Thyroid gland (tissue), 4 donors: ENCODE measurements around the gene PPP2R1A.

ENCODE experiments used
- CTCF ChIP-seq, 6 experiments: fragments of 200-600 bp in 3 of 6; fragments of 450-650 bp in 3 of 6; sonication (generic) in 3 of 6; IDR thresholded peaks; one replicate each; pipeline ENCODE4 v1.5.1; 2016 to 2019; ENCODE audit warnings: antibody characterized with exemption in 6 of 6, mild to moderate bottlenecking in 2 of 6, inconsistent platforms in 1 of 6, moderate library complexity in 1 of 6
- POLR2A ChIP-seq, 2 donors: fragments of 450-650 bp; IDR thresholded peaks; one replicate each; pipeline ENCODE4 v1.6.1; 2017; ENCODE audit warnings: antibody characterized with exemption in 2 of 2, mild to moderate bottlenecking in 2 of 2, moderate library complexity in 1 of 2

DNA sequence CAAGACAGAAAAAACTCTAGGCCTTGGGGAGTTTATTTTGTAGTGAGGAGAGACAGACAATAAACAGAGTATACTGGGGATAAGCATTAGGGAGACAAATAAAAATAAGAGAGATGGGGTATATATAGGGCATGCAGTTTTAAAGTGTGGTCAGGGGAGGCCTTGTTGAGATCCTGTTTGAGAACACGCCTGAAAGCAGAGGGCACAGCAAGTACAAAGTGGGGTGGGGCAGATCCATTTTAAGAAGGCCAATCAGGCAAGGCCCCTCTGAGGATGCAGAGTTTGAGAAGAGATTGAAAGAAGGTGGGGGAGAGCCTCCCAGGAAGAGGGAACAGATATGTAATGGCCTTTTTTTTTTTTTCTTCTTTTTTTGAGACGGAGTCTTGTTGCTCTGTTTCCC lies 2.1 kb downstream of the PPP2R1A start:
- TF ChIP-seq CTCF (IDR thresholded peaks at IDR 0.05) = no peak
- no peak for TF ChIP-seq POLR2A (IDR thresholded peaks at IDR 0.05)
